Astrocyte (in vitro differentiated cells and primary cell): ENCODE data around the gene TMEM120B. TPM values are rescaled to one million over a fixed set of nuclear protein-coding genes. Genes with fewer than 3 reads are reported as not detected.

Source experiments
- DNase-seq: peaks from one replicate; pipeline ENCODE4 v3.0.0-alpha.2; 2010; ENCODE audit warnings: low read depth
- FAIRE-seq: peaks from 2 replicates; lab custom pipeline; 2011; peaks lifted over from hg19 to GRCh38; lab: Jason Lieb, UNC
- H2AFZ ChIP-seq: 2 replicates; pipeline ENCODE4 v1.6.0; 2012; ENCODE audit warnings: low read depth, low read length, inconsistent platforms
- H3K27ac ChIP-seq: 2 replicates; pipeline ENCODE4 v1.5.1; 2011; ENCODE audit warnings: low read depth, low read length, inconsistent platforms
- H3K27me3 ChIP-seq: 2 replicates; pipeline ENCODE4 v1.6.0; 2011; ENCODE audit warnings: low read length, inconsistent platforms; ENCODE audit not compliant: insufficient read depth
- H3K36me3 ChIP-seq: 2 replicates; pipeline ENCODE4 v1.5.1; 2011; ENCODE audit warnings: low read length, inconsistent platforms; ENCODE audit not compliant: insufficient read depth
- H3K4me1 ChIP-seq: 2 replicates; pipeline ENCODE4 v1.5.1; 2011; ENCODE audit warnings: low read length, inconsistent platforms; ENCODE audit not compliant: insufficient read depth
- H3K4me2 ChIP-seq: 2 replicates; pipeline ENCODE4 v1.6.0; 2012; ENCODE audit warnings: low read length, inconsistent platforms
- H3K4me3 ChIP-seq: 2 replicates; pipeline ENCODE4 v1.5.1; 2011; ENCODE audit warnings: low read depth, mild to moderate bottlenecking, low read length, inconsistent platforms; ENCODE audit not compliant: insufficient read depth
- H3K79me2 ChIP-seq: 2 replicates; pipeline ENCODE4 v1.6.0; 2012; ENCODE audit warnings: mild to moderate bottlenecking, low read length, inconsistent platforms; ENCODE audit not compliant: insufficient read depth
- H3K9ac ChIP-seq: 2 replicates; pipeline ENCODE4 v1.6.0; 2012; ENCODE audit warnings: mild to moderate bottlenecking, low read length, inconsistent platforms
- H3K9me3 ChIP-seq: 2 replicates; pipeline ENCODE4 v1.5.1; 2012; ENCODE audit warnings: low read depth, mild to moderate bottlenecking, low read length, inconsistent platforms; ENCODE audit not compliant: insufficient read depth
- H4K20me1 ChIP-seq: 2 replicates; pipeline ENCODE4 v1.6.0; 2012; ENCODE audit warnings: low read length, inconsistent platforms; ENCODE audit not compliant: insufficient read depth
- H3K27ac Mint-ChIP-seq: one replicate; pipeline ENCODE4 v1.8.0; 2021; ENCODE audit warnings: mild to moderate bottlenecking, mixed read lengths; ENCODE audit not compliant: unreplicated experiment
- H3K27me3 Mint-ChIP-seq: one replicate; pipeline ENCODE4 v1.8.0; 2021; ENCODE audit warnings: low read depth, mixed read lengths; ENCODE audit not compliant: unreplicated experiment
- H3K36me3 Mint-ChIP-seq: one replicate; pipeline ENCODE4 v1.8.0; 2021; ENCODE audit warnings: low read depth, mixed read lengths; ENCODE audit not compliant: unreplicated experiment
- H3K4me1 Mint-ChIP-seq: one replicate; pipeline ENCODE4 v1.8.0; 2021; ENCODE audit warnings: low read depth, mixed read lengths; ENCODE audit not compliant: unreplicated experiment
- H3K4me3 Mint-ChIP-seq: one replicate; pipeline ENCODE4 v1.8.0; 2021; ENCODE audit warnings: mild to moderate bottlenecking, moderate library complexity, mixed read lengths; ENCODE audit not compliant: unreplicated experiment
- H3K9me3 Mint-ChIP-seq: one replicate; pipeline ENCODE4 v1.8.0; 2021; ENCODE audit warnings: mild to moderate bottlenecking, mixed read lengths; ENCODE audit not compliant: unreplicated experiment
- EZH2 ChIP-seq: IDR thresholded peaks from 2 replicates; pipeline ENCODE4 v1.6.1; 2012; ENCODE audit warnings: mild to moderate bottlenecking, low read length, inconsistent platforms; ENCODE audit not compliant: insufficient read depth
- total RNA-seq: library from RNA; stranded (reverse); gene quantifications from 2 replicates; pipeline ENCODE4 v1.2.1, GENCODE V29; 2021
- TF ChIP-seq, protein P1 (sequence below): IDR thresholded peaks from 2 replicates; pipeline ENCODE4 v1.5.1; 2011; ENCODE audit warnings: low read depth, mild to moderate bottlenecking, inconsistent platforms, low read length, moderate library complexity; ENCODE audit not compliant: insufficient read depth

The TMEM120B gene
- total RNA-seq, 1 donor from 2014 or later, result 36.0 TPM

DNA sequence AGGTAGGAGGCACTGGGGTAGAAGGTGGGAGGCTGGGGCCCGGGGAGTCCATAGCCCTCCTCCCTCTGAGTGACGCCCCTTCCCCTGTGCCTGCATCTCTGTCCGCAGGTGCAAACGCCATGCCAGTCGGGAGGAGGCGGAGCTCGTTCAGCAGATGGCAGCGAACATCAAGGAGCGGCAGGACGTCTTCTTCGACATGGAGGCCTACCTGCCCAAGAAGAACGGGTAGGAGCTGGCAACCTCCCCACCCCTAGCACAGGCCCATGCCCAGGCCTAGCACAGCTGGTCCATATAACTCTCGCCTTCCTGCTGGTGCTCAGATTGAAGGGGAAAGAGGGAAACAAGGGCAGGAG, 35.6 kb downstream of the TMEM120B start:
- H3K4me3 ChIP-seq, result no peak overlapping the region
- Mint-ChIP-seq H3K27me3 (no peaks in the 10 kb centered on the region), H3K27ac (peak overlapping the region; percentile 92), H3K9me3 (no peaks in the 10 kb centered on the region), H3K36me3 (peaks cover 14% of the 10 kb centered on the region), H3K4me3 (no peak overlapping the region), H3K4me1 (peaks cover 13% of the 10 kb centered on the region)
- peaks cover 7% of the 10 kb centered on the region for H4K20me1 ChIP-seq
- H3K36me3 ChIP-seq, result peaks cover 9% of the 10 kb centered on the region
- H3K4me1 ChIP-seq, result peaks cover 13% of the 10 kb centered on the region
- H3K9me3 ChIP-seq, result no peaks in the 10 kb centered on the region
- H3K27ac ChIP-seq, result peak overlapping the region; percentile 81
- no peaks in the 10 kb centered on the region for H3K27me3 ChIP-seq
- FAIRE-seq (no peak), DNase-seq (no peak)
- H2AFZ ChIP-seq, result peak overlapping the region; percentile 15
- peak overlapping the region; percentile 52 for H3K9ac ChIP-seq
- no peaks in the 10 kb centered on the region for H3K79me2 ChIP-seq
- TF ChIP-seq EZH2, result no peak
- TF ChIP-seq, protein P1, sequence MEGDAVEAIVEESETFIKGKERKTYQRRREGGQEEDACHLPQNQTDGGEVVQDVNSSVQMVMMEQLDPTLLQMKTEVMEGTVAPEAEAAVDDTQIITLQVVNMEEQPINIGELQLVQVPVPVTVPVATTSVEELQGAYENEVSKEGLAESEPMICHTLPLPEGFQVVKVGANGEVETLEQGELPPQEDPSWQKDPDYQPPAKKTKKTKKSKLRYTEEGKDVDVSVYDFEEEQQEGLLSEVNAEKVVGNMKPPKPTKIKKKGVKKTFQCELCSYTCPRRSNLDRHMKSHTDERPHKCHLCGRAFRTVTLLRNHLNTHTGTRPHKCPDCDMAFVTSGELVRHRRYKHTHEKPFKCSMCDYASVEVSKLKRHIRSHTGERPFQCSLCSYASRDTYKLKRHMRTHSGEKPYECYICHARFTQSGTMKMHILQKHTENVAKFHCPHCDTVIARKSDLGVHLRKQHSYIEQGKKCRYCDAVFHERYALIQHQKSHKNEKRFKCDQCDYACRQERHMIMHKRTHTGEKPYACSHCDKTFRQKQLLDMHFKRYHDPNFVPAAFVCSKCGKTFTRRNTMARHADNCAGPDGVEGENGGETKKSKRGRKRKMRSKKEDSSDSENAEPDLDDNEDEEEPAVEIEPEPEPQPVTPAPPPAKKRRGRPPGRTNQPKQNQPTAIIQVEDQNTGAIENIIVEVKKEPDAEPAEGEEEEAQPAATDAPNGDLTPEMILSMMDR, result no peak
- H3K4me2 ChIP-seq, result peak overlapping the region; percentile 49

DNA sequence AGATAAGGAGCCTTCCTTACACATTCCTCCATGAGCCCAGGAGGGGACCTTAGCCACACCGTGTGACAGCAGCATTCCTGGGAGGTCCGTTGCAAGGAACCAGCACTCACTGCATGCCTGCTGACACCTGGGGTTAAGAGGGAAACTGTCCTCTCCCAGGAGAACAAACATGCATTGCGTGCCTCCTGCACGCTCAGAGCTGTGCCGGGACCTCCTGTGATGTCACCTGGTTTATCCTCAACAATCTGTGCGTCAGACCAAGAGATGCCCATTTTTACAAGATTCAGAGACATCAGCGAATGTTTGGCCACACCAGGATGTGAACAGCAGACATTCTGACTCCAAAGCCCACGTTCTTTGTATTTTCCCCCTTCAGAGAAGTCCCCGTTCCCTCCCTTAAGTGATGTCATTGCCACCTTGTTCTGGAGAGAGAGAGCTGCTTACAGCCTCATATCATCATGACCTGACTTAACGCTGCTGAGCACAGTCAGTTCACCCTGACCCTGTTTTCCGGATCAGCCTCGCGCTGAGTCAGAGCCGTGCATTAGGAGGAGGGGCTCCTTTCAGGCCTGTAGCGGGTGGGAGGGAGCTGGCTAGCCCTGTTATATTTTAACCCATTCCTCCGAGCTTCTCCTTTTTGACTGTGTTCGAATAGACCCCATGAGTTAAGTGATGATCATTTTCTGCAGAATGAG, 36.2 kb downstream of the TMEM120B start:
- no peak for TF ChIP-seq EZH2
- TF ChIP-seq, protein P1, result no peak
- no peaks in the 10 kb centered on the region for H3K9me3 ChIP-seq
- peak overlapping the region; percentile 52 for H3K9ac ChIP-seq
- Mint-ChIP-seq H3K27me3 (no peaks in the 10 kb centered on the region), H3K9me3 (no peaks in the 10 kb centered on the region), H3K36me3 (peaks cover 14% of the 10 kb centered on the region), H3K4me3 (peak overlapping the region; percentile 10), H3K4me1 (peaks cover 13% of the 10 kb centered on the region), H3K27ac (peak overlapping the region; percentile 92)
- peaks cover 9% of the 10 kb centered on the region for H3K36me3 ChIP-seq
- no peak overlapping the region for H3K4me3 ChIP-seq
- H3K4me1 ChIP-seq, result peaks cover 13% of the 10 kb centered on the region
- peak overlapping the region; percentile 81 for H3K27ac ChIP-seq
- peaks cover 7% of the 10 kb centered on the region for H4K20me1 ChIP-seq
- no peaks in the 10 kb centered on the region for H3K79me2 ChIP-seq
- no peaks in the 10 kb centered on the region for H3K27me3 ChIP-seq
- H3K4me2 ChIP-seq, result peak overlapping the region; percentile 49
- DNase-seq (peak; percentile 86), FAIRE-seq (peak; percentile 87)
- peak overlapping the region; percentile 15 for H2AFZ ChIP-seq

DNA sequence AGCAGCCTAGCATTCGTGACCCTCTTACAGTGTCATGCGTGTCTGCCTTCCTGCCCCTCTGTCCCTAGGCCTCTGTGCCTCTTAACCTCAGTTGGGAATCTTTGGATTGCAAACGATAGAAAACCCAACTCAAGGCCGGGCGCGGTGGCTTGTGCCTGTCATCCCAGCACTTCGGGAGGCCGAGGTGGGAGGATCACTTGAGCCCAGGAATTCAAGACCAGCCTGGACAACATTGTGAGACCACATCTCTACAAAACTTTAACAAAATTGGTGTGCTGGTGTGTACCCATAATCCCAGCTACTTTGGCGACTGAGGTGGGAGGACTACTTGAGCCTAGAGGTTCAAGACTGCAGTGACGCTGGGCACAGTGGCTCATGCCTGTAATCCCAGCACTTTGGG, 36.7 kb downstream of the TMEM120B start:
- Mint-ChIP-seq H3K27me3 (no peaks in the 10 kb centered on the region), H3K9me3 (no peaks in the 10 kb centered on the region), H3K27ac (peak overlapping the region; percentile 92), H3K4me1 (peaks cover 13% of the 10 kb centered on the region), H3K4me3 (peak overlapping the region; percentile 10), H3K36me3 (peaks cover 11% of the 10 kb centered on the region)
- H3K27me3 ChIP-seq, result no peaks in the 10 kb centered on the region
- H3K4me1 ChIP-seq, result peaks cover 13% of the 10 kb centered on the region
- H4K20me1 ChIP-seq, result peaks cover 7% of the 10 kb centered on the region
- peak overlapping the region; percentile 52 for H3K9ac ChIP-seq
- H3K79me2 ChIP-seq, result no peaks in the 10 kb centered on the region
- FAIRE-seq (no peak), DNase-seq (no peak)
- peak overlapping the region; percentile 49 for H3K4me2 ChIP-seq
- H3K36me3 ChIP-seq, result peaks cover 9% of the 10 kb centered on the region
- H3K9me3 ChIP-seq, result no peaks in the 10 kb centered on the region
- TF ChIP-seq, protein P1, result no peak
- TF ChIP-seq EZH2, result no peak
- H3K27ac ChIP-seq, result peak overlapping the region; percentile 81
- H3K4me3 ChIP-seq, result no peak overlapping the region
- H2AFZ ChIP-seq, result no peak overlapping the region
